HG02610 (cell line): ENCODE measurements around the gene HOXA5.

Source experiments
- ATAC-seq: cut with Tn5 transposase; IDR thresholded peaks from one replicate; pipeline ENCODE4 v1.9.1; 2021; ENCODE audit warnings: mild to moderate bottlenecking, moderate library complexity; ENCODE audit not compliant: unreplicated experiment

HOXA5 gene

DNA sequence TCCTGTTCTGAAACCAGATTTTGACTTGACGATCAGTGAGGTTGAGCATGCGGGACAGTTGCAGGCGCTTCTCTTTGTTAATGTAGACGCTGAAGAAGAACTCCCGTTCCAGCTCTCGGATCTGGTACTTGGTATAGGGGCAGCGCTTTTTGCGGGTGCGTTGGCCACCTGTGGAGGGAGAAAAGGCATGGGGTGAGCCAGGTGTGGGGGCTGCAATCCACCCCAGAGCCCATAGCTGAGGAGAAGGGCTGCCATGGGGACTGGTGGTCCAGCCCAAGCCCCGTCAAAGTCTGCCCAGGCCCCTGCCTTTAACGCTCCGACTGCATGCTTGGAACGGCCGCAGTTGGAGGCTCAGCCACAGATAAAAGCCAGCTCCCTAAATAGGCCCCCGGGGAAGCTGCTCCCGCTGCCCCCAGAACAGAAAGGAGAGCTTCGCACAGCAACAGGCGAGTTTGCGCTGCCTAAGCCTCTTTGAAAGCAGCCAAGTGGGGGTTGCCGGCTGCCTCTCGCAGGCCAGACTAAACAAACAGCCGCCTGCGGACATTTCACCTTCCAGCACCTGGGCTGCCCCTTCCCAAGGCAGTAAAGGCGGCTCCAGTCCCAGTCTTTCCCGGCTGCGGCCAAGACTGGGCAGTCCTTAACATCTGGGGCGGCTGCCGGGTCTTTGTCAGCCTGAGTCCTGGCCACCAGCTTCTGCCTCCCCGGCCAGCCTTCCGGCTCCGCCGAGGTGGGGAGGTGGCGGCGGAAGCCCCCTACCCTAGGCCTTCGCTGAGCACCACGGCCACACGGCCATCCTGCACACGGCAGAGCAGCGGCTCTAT is 39.6 kb upstream of the HOXA5 start:
- ATAC-seq, result no peak

DNA sequence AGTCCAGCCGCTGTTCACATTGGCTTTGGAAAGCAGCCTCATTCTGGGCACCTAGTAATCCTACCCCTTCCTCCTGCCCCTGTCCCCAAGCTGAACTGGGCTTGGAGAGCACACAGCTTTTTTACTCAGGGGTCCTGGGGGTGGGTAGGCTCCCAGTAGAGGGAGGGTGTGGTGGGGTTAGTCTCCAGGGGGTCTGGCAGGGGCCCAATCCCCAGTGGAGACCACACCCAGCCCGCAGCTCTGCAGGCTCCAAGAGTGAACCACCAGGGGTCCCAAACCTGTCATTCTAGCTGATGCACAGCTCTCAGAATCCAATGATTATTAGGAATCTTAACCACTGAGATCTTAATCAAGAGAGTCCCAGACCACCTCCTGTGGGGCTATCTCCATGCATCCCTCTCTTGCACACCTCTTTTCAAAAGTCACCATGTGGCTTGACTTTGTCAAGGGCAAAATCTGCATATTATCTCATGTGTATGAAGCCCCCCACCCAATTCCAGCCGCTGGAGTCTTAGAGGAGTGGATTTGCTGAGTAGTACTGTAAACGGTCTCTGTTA is 38.9 kb upstream of the HOXA5 start:
- ATAC-seq, result no peak

DNA sequence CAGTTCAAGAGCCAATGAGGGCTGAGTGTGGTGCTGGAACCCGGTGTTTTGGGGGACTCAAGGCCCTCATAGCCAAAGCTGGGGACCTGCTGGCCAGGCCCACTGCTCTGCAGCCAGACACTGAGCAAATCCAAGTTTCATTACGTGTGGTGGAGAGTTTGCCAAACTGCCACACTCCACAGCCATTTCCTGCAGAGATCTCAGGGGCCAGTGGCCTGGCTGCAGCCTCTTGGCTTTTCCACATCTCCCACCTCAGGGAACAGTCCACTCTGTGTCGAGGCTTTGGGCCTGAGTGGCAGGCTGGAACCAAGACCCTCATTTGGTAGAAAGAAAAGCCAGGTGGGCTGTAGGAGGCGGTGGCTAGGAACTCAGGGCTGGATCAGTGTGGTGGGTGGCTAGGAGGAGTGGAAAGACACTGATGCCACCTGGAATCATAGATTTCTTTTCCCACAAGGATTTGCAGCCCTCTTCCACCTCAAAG is 38.4 kb upstream of the HOXA5 start:
- ATAC-seq, result no peak

- ATAC-seq, result no peak
These were observed 37.2 kb upstream of the HOXA5 start for GRCh38 chr7:27180431-27181420.

- no peak for ATAC-seq
These were observed 36.3 kb upstream of the HOXA5 start for GRCh38 chr7:27179503-27180430.

- ATAC-seq, result no peak
These were observed 35.5 kb upstream of the HOXA5 start for GRCh38 chr7:27179030-27179429.

DNA sequence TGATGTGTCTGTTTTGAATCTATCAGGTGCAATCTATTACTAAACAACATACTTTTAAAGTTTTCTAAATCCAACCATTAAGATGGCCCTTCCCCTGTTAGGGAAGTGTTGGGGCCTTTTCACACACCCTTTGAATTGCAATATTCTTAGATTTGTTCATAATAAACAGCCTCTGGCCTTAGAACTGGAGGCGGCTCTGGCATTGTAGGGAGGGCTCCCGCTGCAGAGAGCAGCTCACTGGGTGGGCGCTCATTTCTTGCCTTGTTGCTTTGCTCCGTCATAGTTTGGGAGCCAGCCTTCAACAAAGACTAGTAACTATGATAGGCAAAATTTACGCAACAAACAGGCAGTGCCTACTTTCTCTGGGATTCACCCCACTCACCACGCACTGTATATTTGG is 34.9 kb upstream of the HOXA5 start:
- ATAC-seq, result no peak

DNA sequence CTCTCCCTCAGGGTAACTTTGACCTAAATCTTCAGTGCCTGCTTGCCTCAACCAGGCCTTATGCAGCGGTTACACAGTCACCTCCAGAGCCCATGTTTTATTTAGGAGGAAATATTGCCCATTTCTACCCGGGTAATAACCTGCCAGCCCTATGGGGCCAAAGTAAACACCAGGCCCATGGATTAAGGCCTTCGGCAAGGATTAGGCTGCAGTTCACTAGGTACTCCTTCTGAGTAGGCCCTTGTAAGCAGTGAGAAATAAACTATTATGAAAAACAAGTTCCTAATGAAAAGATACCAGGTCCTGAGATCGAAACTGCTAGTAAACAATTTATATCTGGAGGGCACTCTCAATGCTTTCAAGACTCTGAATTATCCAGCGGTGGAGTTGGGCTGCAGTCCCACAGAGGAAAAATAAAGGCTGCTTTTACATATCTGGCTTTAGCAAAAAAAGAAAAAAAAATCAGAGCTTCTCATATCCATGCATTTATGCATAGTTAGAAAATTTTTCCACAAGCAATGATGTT is 34.4 kb upstream of the HOXA5 start:
- no peak for ATAC-seq

DNA sequence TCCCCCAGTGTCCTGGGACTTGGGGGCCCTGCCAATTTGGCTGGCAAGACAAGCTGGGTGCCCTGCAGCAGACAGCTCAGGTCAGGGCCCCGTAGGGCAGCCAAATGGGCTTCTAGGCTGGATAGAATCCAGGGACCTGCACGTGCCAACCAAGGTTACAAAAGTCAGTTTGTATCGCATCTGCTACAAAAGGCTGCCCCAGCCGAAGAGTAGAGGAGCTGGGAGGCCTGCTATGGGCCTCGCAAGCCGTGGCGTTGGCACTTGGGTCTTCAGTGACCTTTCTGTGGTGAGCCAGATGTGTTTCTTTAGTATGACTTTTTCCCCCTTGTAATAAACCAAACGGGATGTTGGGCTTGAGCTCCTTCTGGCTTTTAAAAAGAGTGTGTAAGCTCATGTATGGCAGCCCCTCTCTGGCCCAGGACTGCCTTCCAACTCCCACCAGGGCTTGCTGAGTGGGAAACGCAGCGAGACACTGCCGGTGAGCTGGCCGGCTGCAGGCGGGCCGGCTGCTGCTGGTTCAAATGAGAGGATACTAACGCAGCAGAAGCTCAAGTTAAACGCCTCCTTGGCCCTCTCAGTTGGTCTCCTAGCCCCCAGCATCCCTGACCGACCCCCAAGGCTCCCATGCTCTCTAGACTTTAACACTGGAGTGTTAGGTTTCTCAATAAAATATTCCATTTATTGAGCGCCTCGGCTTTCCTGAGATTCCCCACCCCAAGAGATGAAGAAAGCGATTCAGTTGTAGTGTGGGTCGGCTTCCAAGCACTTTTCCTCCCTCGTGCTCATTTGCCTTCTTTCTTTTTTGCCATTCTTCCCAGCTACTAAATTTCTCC is 33.7 kb upstream of the HOXA5 start:
- ATAC-seq, result no peak

- no peak for ATAC-seq
These were observed 33.0 kb upstream of the HOXA5 start for GRCh38 chr7:27176524-27176845.

GRCh38 chr7:27175626-27176523 is 32.4 kb upstream of the HOXA5 start:
- ATAC-seq, result no peak

DNA sequence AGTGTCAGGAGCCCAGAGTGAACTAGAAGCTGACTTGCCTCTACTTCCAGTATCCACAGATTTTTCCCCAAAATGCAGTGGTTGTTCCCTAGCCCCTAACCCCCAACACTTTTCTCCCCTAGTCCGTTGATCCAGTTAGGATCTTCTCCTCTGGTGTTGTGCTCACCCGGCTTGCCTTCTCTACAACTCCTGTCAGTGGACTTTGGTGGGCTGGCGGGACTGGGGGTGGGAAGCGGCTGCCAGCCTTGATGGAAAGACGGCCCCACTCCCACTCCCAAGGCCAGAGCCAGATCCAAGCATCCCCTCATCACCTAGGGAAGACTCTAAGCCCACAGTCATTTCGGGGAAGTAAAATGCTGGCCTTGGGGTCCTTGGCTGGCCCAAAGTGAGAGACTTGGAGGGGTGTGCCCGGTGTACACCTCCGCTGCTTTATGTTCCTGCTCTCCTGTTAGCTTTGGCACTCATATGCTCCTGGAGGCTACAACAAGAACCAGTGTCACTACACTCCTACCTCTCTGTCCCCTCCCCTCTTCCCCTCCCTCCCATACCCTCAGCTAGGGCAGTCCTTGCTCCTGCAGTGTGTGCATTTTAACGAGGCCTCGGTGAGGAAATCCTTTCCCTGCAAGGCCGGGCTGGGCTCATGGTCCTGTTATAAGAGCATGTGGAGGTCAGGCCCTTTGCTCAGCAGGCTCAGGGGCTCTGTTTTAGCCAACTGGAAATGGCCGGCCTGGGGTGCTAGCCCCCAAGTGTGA is 31.6 kb upstream of the HOXA5 start:
- ATAC-seq, result no peak

GRCh38 chr7:27173956-27174873 is 30.7 kb upstream of the HOXA5 start, which contains the start of gene HOXA10:
HOXA10 (minus strand) TSS chr7:27174320; CDS start chr7:27174306, 14 bp downstream.
- ATAC-seq, result no peak

GRCh38 chr7:27173511-27173955 is 30.1 kb upstream of the HOXA5 start:
- no peak for ATAC-seq

DNA sequence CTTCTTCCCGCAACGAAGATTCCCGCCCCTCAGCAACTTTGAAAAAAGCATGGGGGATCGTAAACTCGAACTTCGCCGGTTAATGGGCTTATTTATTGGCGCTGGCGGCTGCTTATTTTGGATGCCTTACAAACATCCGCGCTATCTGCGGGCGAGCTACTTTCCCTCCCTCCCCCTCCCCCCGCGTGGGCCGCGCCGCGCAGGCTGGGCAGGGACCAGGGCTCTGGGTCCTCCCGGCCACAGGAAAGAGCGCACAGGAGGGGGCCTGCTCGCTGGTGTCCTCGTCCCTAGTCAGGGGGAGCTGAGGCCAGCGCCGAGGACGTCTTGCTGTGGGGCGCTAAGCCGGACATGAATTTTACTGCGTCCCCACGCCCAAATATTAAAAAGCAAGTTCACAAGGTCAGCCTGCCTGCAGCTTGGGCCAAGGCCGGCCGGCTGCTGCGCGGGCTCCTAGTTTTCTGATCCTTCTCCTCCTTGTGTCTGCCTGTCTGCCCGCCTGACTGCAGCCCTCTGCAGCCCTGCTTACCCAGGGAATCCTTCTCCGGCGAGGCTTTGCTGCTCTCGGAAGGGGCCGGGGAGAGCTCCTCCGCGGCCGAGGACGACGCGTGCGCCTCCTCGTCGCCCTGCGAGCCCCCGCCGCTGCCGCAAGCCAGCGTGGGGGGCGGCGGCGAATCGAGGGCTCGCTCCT is 29.5 kb upstream of the HOXA5 start:
- no peak for ATAC-seq

DNA sequence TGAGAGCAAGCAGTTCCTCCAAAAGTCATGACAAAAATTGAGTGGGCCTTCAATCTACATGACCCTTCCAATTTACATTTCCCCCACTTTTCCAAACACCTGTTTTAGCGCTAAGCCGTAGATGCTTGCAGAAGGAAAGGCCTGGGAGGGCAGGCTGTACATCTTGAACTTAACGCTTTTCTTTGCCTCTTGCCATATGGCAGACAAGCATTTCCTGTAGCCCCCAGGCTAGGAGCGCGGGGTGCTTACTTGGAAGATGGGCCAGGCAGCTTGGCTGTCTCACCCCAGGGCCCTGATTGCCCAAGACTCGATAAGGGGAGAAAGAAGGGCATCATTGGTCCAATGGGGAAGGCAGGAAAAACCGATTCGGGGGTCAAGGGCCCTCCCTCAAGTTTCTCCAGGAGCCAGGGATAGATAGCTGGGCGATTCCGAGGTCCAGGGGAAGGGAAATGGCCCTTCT is 28.9 kb upstream of the HOXA5 start:
- no peak for ATAC-seq
